GM18873 (cell line): ENCODE measurements around the gene SOX10.
"Not testable (repeated sequence)": the region's sequence is repeated elsewhere in the genome, so short reads cannot be mapped to it uniquely, and the experiment has no call there.

Experiments used
- ATAC-seq: cut with Tn5 transposase; IDR thresholded peaks from one replicate; pipeline ENCODE4 v1.9.1; 2021; ENCODE audit warnings: mild to moderate bottlenecking, moderate library complexity, moderate number of reproducible peaks; ENCODE audit not compliant: unreplicated experiment, low FRiP score

SOX10 gene

GRCh38 chr22:37989146-37990045 is 5.0 kb upstream of the SOX10 start:
- no peak for ATAC-seq

- no peak for ATAC-seq
Observed at GRCh38 chr22:37986371-37986770, 2.0 kb upstream of the SOX10 start.

- ATAC-seq, result no peak
Observed at GRCh38 chr22:37985751-37986281, 1.5 kb upstream of the SOX10 start.

- ATAC-seq, result no peak
Observed at GRCh38 chr22:37985050-37985585, 763 bp upstream of the SOX10 start.

GRCh38 chr22:37982938-37983859 is 1.2 kb downstream of the SOX10 start:
- no peak for ATAC-seq

- no peak for ATAC-seq
Observed at GRCh38 chr22:37982151-37982785, 2.1 kb downstream of the SOX10 start.

GRCh38 chr22:37981282-37982011 is 2.9 kb downstream of the SOX10 start:
- ATAC-seq, result no peak

- ATAC-seq, result no peak
Observed at GRCh38 chr22:37979782-37980181, 4.6 kb downstream of the SOX10 start.

GRCh38 chr22:37976547-37976946 is 7.8 kb downstream of the SOX10 start:
- no peak for ATAC-seq

- not testable (repeated sequence) for ATAC-seq
Observed at GRCh38 chr22:37976022-37976421, 8.3 kb downstream of the SOX10 start.

GRCh38 chr22:37975153-37975552 is 9.2 kb downstream of the SOX10 start:
- ATAC-seq, result no peak

- no peak for ATAC-seq
Observed at GRCh38 chr22:37973271-37974170, 10.8 kb downstream of the SOX10 start.

- ATAC-seq, result no peak
Observed at GRCh38 chr22:37972527-37972926, 11.8 kb downstream of the SOX10 start.

- ATAC-seq, result no peak
Observed at GRCh38 chr22:37971475-37972434, 12.6 kb downstream of the SOX10 start.

- no peak for ATAC-seq
Observed at GRCh38 chr22:37970864-37971263, 13.5 kb downstream of the SOX10 start.

- no peak for ATAC-seq
Observed at GRCh38 chr22:37968452-37969251, 15.7 kb downstream of the SOX10 start.
